ENCODE data around the gene CLP1. TPM values are rescaled to one million over a fixed set of nuclear protein-coding genes. Genes with fewer than 3 reads are reported as not detected.
"Not testable (repeated sequence)": the region's sequence is repeated elsewhere in the genome, so short reads cannot be mapped to it uniquely, and the experiment has no call there.

Gene CLP1
- total RNA-seq, 1 experiment from 2014 or later, result 27.4 TPM

- Histone ChIP-seq H3K27me3 (peaks cover 27% of the 10 kb centered on the region), H3K9me3 (no peaks in the 10 kb centered on the region), H3K36me3 (no peaks in the 10 kb centered on the region), H3K4me3 (no peak within 1 kb of the TSS)
- DNase-seq, result peak; percentile 46
Measured at GRCh38 chr11:57649826-57650738, 7.5 kb upstream of the CLP1 start, which contains the start of gene YPEL4. Gene YPEL4 (minus strand): TSS chr11:57649912. CDS start chr11:57647107, 2,805 bp downstream.

- Histone ChIP-seq H3K36me3 (no peaks in the 10 kb centered on the region), H3K4me3 (no peak overlapping the region), H3K27me3 (peaks cover 27% of the 10 kb centered on the region), H3K9me3 (no peaks in the 10 kb centered on the region)
- no peak for DNase-seq
Measured at GRCh38 chr11:57650739-57651090, 6.8 kb upstream of the CLP1 start.

- Histone ChIP-seq H3K27me3 (peaks cover 27% of the 10 kb centered on the region), H3K4me3 (no peak overlapping the region), H3K36me3 (no peaks in the 10 kb centered on the region), H3K9me3 (no peaks in the 10 kb centered on the region)
- no peak for DNase-seq
Measured at GRCh38 chr11:57651408-57651807, 6.2 kb upstream of the CLP1 start.

- not testable (repeated sequence) for H3K36me3 ChIP-seq, H3K4me3 ChIP-seq, H3K9me3 ChIP-seq, DNase-seq
- peaks cover 21% of the 10 kb centered on the region for H3K27me3 ChIP-seq
Measured at GRCh38 chr11:57652230-57652629, 5.3 kb upstream of the CLP1 start.

GRCh38 chr11:57652662-57653061, 4.9 kb upstream of the CLP1 start:
- H3K4me3 ChIP-seq, result no peak overlapping the region
- no peaks in the 10 kb centered on the region for H3K36me3 ChIP-seq
- peaks cover 17% of the 10 kb centered on the region for H3K27me3 ChIP-seq
- no peak for DNase-seq
- H3K9me3 ChIP-seq, result no peaks in the 10 kb centered on the region

GRCh38 chr11:57653163-57653562, 4.4 kb upstream of the CLP1 start:
- H3K27me3 ChIP-seq, result peaks cover 12% of the 10 kb centered on the region
- H3K36me3 ChIP-seq, result no peaks in the 10 kb centered on the region
- H3K9me3 ChIP-seq, result no peaks in the 10 kb centered on the region
- no peak for DNase-seq
- no peak overlapping the region for H3K4me3 ChIP-seq

- no peak for DNase-seq
- Histone ChIP-seq H3K9me3 (no peaks in the 10 kb centered on the region), H3K36me3 (peaks cover 23% of the 10 kb centered on the region), H3K27me3 (no peaks in the 10 kb centered on the region), H3K4me3 (peak overlapping the region; percentile 82)
Measured at GRCh38 chr11:57656885-57657193, 723 bp upstream of the CLP1 start.

GRCh38 chr11:57658023-57658361, 430 bp downstream of the CLP1 start:
- no peaks in the 10 kb centered on the region for H3K9me3 ChIP-seq
- DNase-seq, result no peak

GRCh38 chr11:57659669-57660068, 2.1 kb downstream of the CLP1 start:
- H3K9me3 ChIP-seq, result no peaks in the 10 kb centered on the region
- H3K36me3 ChIP-seq, result peaks cover 30% of the 10 kb centered on the region
- DNase-seq, result no peak
- H3K4me3 ChIP-seq, result no peak overlapping the region
- H3K27me3 ChIP-seq, result no peaks in the 10 kb centered on the region

More at GRCh38 chr11:57658023-57658361, 430 bp downstream of the CLP1 start:
- Histone ChIP-seq H3K4me3 (peak overlapping the region; percentile 82), H3K27me3 (no peaks in the 10 kb centered on the region), H3K36me3 (peaks cover 30% of the 10 kb centered on the region)

GRCh38 chr11:57662893-57663292, 5.3 kb downstream of the CLP1 start:
- H3K36me3 ChIP-seq, result peaks cover 30% of the 10 kb centered on the region
- no peaks in the 10 kb centered on the region for H3K9me3 ChIP-seq
- no peak for DNase-seq
- H3K27me3 ChIP-seq, result no peaks in the 10 kb centered on the region
- H3K4me3 ChIP-seq, result no peak overlapping the region

GRCh38 chr11:57663975-57664374, 6.4 kb downstream of the CLP1 start:
- Histone ChIP-seq H3K4me3 (no peak overlapping the region), H3K27me3 (no peaks in the 10 kb centered on the region), H3K9me3 (no peaks in the 10 kb centered on the region), H3K36me3 (peaks cover 30% of the 10 kb centered on the region)
- DNase-seq, result no peak

- H3K36me3 ChIP-seq, result peaks cover 27% of the 10 kb centered on the region
- H3K9me3 ChIP-seq, result no peaks in the 10 kb centered on the region
- H3K27me3 ChIP-seq, result no peaks in the 10 kb centered on the region
- DNase-seq, result peak; percentile 98
- H3K4me3 ChIP-seq, result peak overlapping the region; percentile 92
Measured at GRCh38 chr11:57667117-57667735, 9.7 kb downstream of the CLP1 start.

GRCh38 chr11:57667736-57668433, 10.3 kb downstream of the CLP1 start, which contains the start of gene ZDHHC5:
Gene ZDHHC5 (plus strand): TSS chr11:57668114. CDS start chr11:57673091, 4,977 bp downstream.
- Histone ChIP-seq H3K4me3 (peak within 1 kb of the TSS; percentile 92), H3K9me3 (no peaks in the 10 kb centered on the region), H3K27me3 (no peaks in the 10 kb centered on the region), H3K36me3 (peaks cover 30% of the 10 kb centered on the region)
- DNase-seq, result peak; percentile 99

- no peaks in the 10 kb centered on the region for H3K9me3 ChIP-seq
- DNase-seq, result no peak
- no peaks in the 10 kb centered on the region for H3K27me3 ChIP-seq
- peak overlapping the region; percentile 92 for H3K4me3 ChIP-seq
- H3K36me3 ChIP-seq, result peaks cover 36% of the 10 kb centered on the region
Measured at GRCh38 chr11:57668434-57668782, 10.8 kb downstream of the CLP1 start.

- DNase-seq, result no peak
- Histone ChIP-seq H3K36me3 (peaks cover 71% of the 10 kb centered on the region), H3K4me3 (no peak overlapping the region), H3K27me3 (no peaks in the 10 kb centered on the region), H3K9me3 (no peaks in the 10 kb centered on the region)
Measured at GRCh38 chr11:57674251-57674650, 16.7 kb downstream of the CLP1 start.

GRCh38 chr11:57675176-57675941, 17.8 kb downstream of the CLP1 start:
- H3K4me3 ChIP-seq, result no peak overlapping the region
- H3K9me3 ChIP-seq, result no peaks in the 10 kb centered on the region
- H3K27me3 ChIP-seq, result no peaks in the 10 kb centered on the region
- DNase-seq, result no peak
- H3K36me3 ChIP-seq, result peaks cover 71% of the 10 kb centered on the region

GRCh38 chr11:57679396-57679795, 21.8 kb downstream of the CLP1 start:
- peaks cover 72% of the 10 kb centered on the region for H3K36me3 ChIP-seq
- no peaks in the 10 kb centered on the region for H3K9me3 ChIP-seq
- H3K27me3 ChIP-seq, result no peaks in the 10 kb centered on the region
- DNase-seq, result no peak
- no peak overlapping the region for H3K4me3 ChIP-seq
